GM23248 (cell line): ENCODE results near the gene SLFN12L.

Experiments used
- EZH2 ChIP-seq: fragments of 200-600 bp; sonication (generic); IDR thresholded peaks from 2 replicates; pipeline ENCODE4 v1.6.1; 2018; ENCODE audit warnings: antibody characterized with exemption, mild to moderate bottlenecking; ENCODE audit not compliant: insufficient read depth, poor library complexity, severe bottlenecking
- EZH2phosphoT487 ChIP-seq: fragments of 200-600 bp; sonication (generic); IDR thresholded peaks from 2 replicates; pipeline ENCODE4 v1.6.1; 2018; ENCODE audit warnings: antibody characterized with exemption, moderate library complexity, mild to moderate bottlenecking, low read depth; ENCODE audit not compliant: insufficient read depth

DNA sequence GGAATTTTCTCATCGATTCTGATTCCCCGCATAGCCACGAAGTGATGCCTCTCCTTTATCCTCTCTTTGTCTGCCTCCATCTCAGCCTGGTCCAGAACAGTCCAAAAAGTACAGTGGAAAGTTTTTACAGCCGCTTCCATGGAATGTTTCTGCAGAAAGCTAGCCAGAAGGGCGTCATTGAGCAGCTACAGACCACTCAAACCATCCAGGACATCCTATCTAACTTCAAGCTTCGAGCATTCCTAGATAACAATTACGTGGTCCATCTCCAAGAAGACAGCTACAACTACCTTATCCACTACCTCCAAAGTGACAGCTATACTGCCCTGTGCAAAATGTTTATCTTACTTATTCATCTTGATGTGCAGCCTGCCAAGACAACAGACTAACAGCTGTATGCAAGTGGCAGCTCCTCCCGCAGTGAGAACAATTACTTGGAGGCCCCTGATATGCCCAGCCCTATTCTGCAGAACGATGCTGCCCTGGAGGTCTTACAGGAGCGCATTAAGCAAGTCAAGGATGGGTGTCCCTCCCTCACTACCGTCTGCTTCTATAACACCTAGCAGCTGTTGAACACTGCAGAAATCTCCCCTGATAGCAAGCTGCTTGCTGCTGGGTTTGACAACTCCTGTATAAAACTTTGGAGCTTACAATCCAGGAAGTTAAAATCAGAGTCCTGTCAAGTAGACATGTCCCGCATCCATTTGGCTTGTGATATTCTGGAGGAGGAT, 38.9 kb downstream of the SLFN12L start:
- TF ChIP-seq EZH2 (peak; percentile 29), EZH2phosphoT487 (no peak)
